Osteoblast (primary cell): ENCODE measurements around the gene TMEM92. TPM values are rescaled to one million over a fixed set of nuclear protein-coding genes. Genes with fewer than 3 reads are reported as not detected.
A peak's percentile ranks its signal among the peaks of the same experiment; 100 is the strongest.

Experiments
- DNase-seq: peaks from one replicate; pipeline ENCODE4 v3.0.0; 2011; ENCODE audit warnings: low spot score, mixed read lengths; ENCODE audit not compliant: insufficient read length; ENCODE audit errors: missing footprints
- H2AFZ ChIP-seq: 2 replicates; pipeline ENCODE4 v1.6.0; 2011; ENCODE audit warnings: mild to moderate bottlenecking, low read length
- H3K27ac ChIP-seq: 2 replicates; pipeline ENCODE4 v1.5.1; 2011; ENCODE audit warnings: mild to moderate bottlenecking, low read depth, low read length, moderate library complexity
- H3K27me3 ChIP-seq: 2 replicates; pipeline ENCODE4 v1.6.0; 2012; ENCODE audit warnings: mild to moderate bottlenecking, control low read depth, inconsistent platforms, low read length, moderate library complexity; ENCODE audit not compliant: insufficient read depth
- H3K36me3 ChIP-seq: 2 replicates; pipeline ENCODE4 v1.5.1; 2011; ENCODE audit warnings: mild to moderate bottlenecking, low read length, control low read depth, moderate library complexity; ENCODE audit not compliant: insufficient read depth
- H3K4me1 ChIP-seq: 2 replicates; pipeline ENCODE4 v1.5.1; 2011; ENCODE audit warnings: mild to moderate bottlenecking, low read length, control low read depth, moderate library complexity; ENCODE audit not compliant: insufficient read depth
- H3K4me2 ChIP-seq: 2 replicates; pipeline ENCODE4 v1.6.0; 2011; ENCODE audit warnings: mild to moderate bottlenecking, low read length; ENCODE audit not compliant: insufficient read depth
- H3K4me3 ChIP-seq: fragments of 200-600 bp; sonication (generic); 3 replicates; pipeline ENCODE4 v1.5.1; 2012; ENCODE audit warnings: mild to moderate bottlenecking, low read length, inconsistent platforms; ENCODE audit not compliant: insufficient read depth
- H3K79me2 ChIP-seq: 2 replicates; pipeline ENCODE4 v1.6.0; 2012; ENCODE audit warnings: mild to moderate bottlenecking, low read length, control low read depth, inconsistent platforms; ENCODE audit not compliant: insufficient read depth
- H3K9me3 ChIP-seq: 2 replicates; pipeline ENCODE4 v1.5.1; 2011; ENCODE audit warnings: low read depth, low read length, control low read depth
- H4K20me1 ChIP-seq: 2 replicates; pipeline ENCODE4 v1.6.0; 2012; ENCODE audit warnings: mild to moderate bottlenecking, low read length, control low read depth; ENCODE audit not compliant: insufficient read depth
- CTCF ChIP-seq: IDR thresholded peaks from 2 replicates; pipeline ENCODE4 v1.5.1; 2011; ENCODE audit warnings: mild to moderate bottlenecking, low read depth, low read length, moderate library complexity; ENCODE audit errors: extremely low read depth
- total RNA-seq: library from RNA; depleted of rRNA; stranded (reverse); fragments of >200 nt; gene quantifications from 2 replicates; pipeline ENCODE4 v1.2.3, GENCODE V29; 2012

TMEM92 gene
- total RNA-seq, 1 donor = 0.36 TPM

GRCh38 chr17:50267074-50267841 is 7.0 kb upstream of the TMEM92 start:
- no peaks in the 10 kb centered on the region for H3K27me3 ChIP-seq
- peak overlapping the region; percentile 59 for H3K27ac ChIP-seq
- no peaks in the 10 kb centered on the region for H3K9me3 ChIP-seq
- H3K4me1 ChIP-seq = peaks cover 80% of the 10 kb centered on the region
- H3K4me2 ChIP-seq = peak overlapping the region; percentile 70
- no peak for TF ChIP-seq CTCF
- no peak overlapping the region for H2AFZ ChIP-seq
- H3K4me3 ChIP-seq = peak overlapping the region; percentile 49
- no peaks in the 10 kb centered on the region for H4K20me1 ChIP-seq
- peak; percentile 87 for DNase-seq
- no peaks in the 10 kb centered on the region for H3K36me3 ChIP-seq
- H3K79me2 ChIP-seq = peaks cover 40% of the 10 kb centered on the region

GRCh38 chr17:50268026-50268425 is 6.2 kb upstream of the TMEM92 start:
- Histone ChIP-seq H4K20me1 (no peaks in the 10 kb centered on the region), H3K27me3 (no peaks in the 10 kb centered on the region), H3K4me1 (peaks cover 86% of the 10 kb centered on the region), H3K4me2 (peak overlapping the region; percentile 70), H3K9me3 (no peaks in the 10 kb centered on the region), H3K79me2 (peaks cover 44% of the 10 kb centered on the region), H3K27ac (peak overlapping the region; percentile 59), H3K36me3 (no peaks in the 10 kb centered on the region), H2AFZ (no peak overlapping the region), H3K4me3 (no peak overlapping the region)
- peak; percentile 68 for DNase-seq
- no peak for TF ChIP-seq CTCF

GRCh38 chr17:50268743-50269275 is 5.5 kb upstream of the TMEM92 start:
- H3K27ac ChIP-seq = peak overlapping the region; percentile 59
- peak; percentile 83 for DNase-seq
- H3K79me2 ChIP-seq = peaks cover 44% of the 10 kb centered on the region
- no peaks in the 10 kb centered on the region for H4K20me1 ChIP-seq
- H2AFZ ChIP-seq = no peak overlapping the region
- H3K4me2 ChIP-seq = no peak overlapping the region
- no peaks in the 10 kb centered on the region for H3K9me3 ChIP-seq
- H3K27me3 ChIP-seq = no peaks in the 10 kb centered on the region
- no peak overlapping the region for H3K4me3 ChIP-seq
- peaks cover 86% of the 10 kb centered on the region for H3K4me1 ChIP-seq
- H3K36me3 ChIP-seq = no peaks in the 10 kb centered on the region
- TF ChIP-seq CTCF = no peak
